ENCODE results near the gene CHURC1.
"Not testable (repeated sequence)": the region's sequence is repeated elsewhere in the genome, so short reads cannot be mapped to it uniquely, and the experiment has no call there.

The CHURC1 gene

GRCh38 chr14:64910847-64911495, 3.3 kb upstream of the CHURC1 start:
- peak; percentile 52 for FAIRE-seq

GRCh38 chr14:64912261-64912660, 2.0 kb upstream of the CHURC1 start:
- no peak for FAIRE-seq

- FAIRE-seq = not testable (repeated sequence)
Observed at GRCh38 chr14:64913477-64913876, 778 bp upstream of the CHURC1 start.

- FAIRE-seq = no peak
Observed at GRCh38 chr14:64915029-64915424, 772 bp downstream of the CHURC1 start.

- no peak for FAIRE-seq
Observed at GRCh38 chr14:64915797-64916196, 1.5 kb downstream of the CHURC1 start.

- no peak for FAIRE-seq
Observed at GRCh38 chr14:64918216-64918615, 4.0 kb downstream of the CHURC1 start.

- no peak for FAIRE-seq
Observed at GRCh38 chr14:64919215-64919614, 5.0 kb downstream of the CHURC1 start.

- FAIRE-seq = no peak
Observed at GRCh38 chr14:64919618-64920017, 5.4 kb downstream of the CHURC1 start.

GRCh38 chr14:64920465-64920864, 6.2 kb downstream of the CHURC1 start:
- FAIRE-seq = no peak

GRCh38 chr14:64923015-64923414, 8.8 kb downstream of the CHURC1 start:
- FAIRE-seq = no peak

GRCh38 chr14:64926398-64926995, 12.2 kb downstream of the CHURC1 start:
- no peak for FAIRE-seq

GRCh38 chr14:64927031-64927430, 12.8 kb downstream of the CHURC1 start:
- no peak for FAIRE-seq

- FAIRE-seq = no peak
Observed at GRCh38 chr14:64928239-64929013, 14.2 kb downstream of the CHURC1 start.

GRCh38 chr14:64929014-64929359, 14.7 kb downstream of the CHURC1 start:
- no peak for FAIRE-seq

- no peak for FAIRE-seq
Observed at GRCh38 chr14:64930085-64930843, 16.0 kb downstream of the CHURC1 start.

GRCh38 chr14:64931123-64931522, 16.9 kb downstream of the CHURC1 start:
- no peak for FAIRE-seq

- no peak for FAIRE-seq
Observed at GRCh38 chr14:64932231-64932630, 18.0 kb downstream of the CHURC1 start.

- no peak for FAIRE-seq
Observed at GRCh38 chr14:64934338-64934929, 20.2 kb downstream of the CHURC1 start.

GRCh38 chr14:64935508-64935907, 21.3 kb downstream of the CHURC1 start:
- no peak for FAIRE-seq

GRCh38 chr14:64937171-64937820, 23.0 kb downstream of the CHURC1 start:
- no peak for FAIRE-seq

- FAIRE-seq = no peak
Observed at GRCh38 chr14:64937821-64938193, 23.6 kb downstream of the CHURC1 start.

- no peak for FAIRE-seq
Observed at GRCh38 chr14:64938972-64939816, 24.9 kb downstream of the CHURC1 start.
